CD4-positive, alpha-beta T cell treated with Interleukin-10 for 1 hour (primary cell): Measurements from ENCODE around the gene OR7G3.

Experiments used
- DNase-seq: peaks from one replicate; pipeline ENCODE4 v3.0.0-alpha.2; 2020

The OR7G3 gene

GRCh38 chr19:9086761-9087160, 40.0 kb downstream of the OR7G3 start, which contains the start of gene OR1M1:
Gene OR1M1, plus strand, starts transcription at chr19:9087061. Its CDS starts 6,184 bp downstream, at chr19:9093245.
- DNase-seq = no peak

GRCh38 chr19:9078651-9079050, 48.1 kb downstream of the OR7G3 start:
- DNase-seq = no peak

- no peak for DNase-seq
Measured at GRCh38 chr19:9076901-9077300, 49.8 kb downstream of the OR7G3 start.
